Measurements from ENCODE around the gene ST6GALNAC6.

The ST6GALNAC6 gene

DNA sequence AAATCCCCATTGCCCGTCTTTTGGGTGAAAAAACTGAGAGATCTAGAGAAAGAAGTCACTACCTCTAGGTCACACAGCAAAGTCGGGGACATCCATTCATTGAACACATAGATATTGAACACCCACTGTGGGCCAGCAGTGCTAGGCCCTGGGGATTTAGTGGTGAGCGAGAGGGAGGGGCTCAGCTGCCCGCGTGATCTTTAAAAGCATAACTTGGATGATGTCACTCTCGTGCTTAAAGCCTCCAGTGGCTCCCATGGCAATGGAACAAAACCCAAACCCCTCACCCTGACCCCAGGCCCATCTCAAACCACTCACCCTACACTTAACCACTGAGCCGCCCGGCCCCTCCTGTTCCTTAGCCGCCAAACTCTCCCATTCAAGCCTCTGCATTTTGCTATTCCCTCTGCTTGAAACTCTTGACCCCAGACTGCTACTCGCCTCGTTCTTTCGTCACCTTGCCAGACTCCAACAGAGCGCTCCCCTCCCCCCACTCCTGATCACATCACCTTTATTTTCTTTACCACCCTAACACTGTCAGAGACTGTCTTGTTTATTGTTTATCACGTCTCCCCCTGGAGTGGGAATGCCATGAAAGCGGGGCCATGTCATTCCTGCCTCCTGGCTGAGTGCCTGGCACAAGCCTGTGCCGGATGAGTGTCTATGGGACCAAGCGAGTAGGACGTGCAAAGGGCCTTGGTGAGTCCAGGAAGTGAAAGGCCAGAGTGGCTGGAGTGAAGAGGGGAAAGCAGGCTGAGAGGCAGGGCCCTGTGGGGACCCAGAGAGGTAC, 31.9 kb upstream of the ST6GALNAC6 start:
- DNase-seq, result no peak

- DNase-seq, result peak; percentile 91
Observed at GRCh38 chr9:127930231-127931091, 31.1 kb upstream of the ST6GALNAC6 start, which contains the start of gene PIP5KL1. Gene PIP5KL1 (minus strand): TSS chr9:127930777. CDS start chr9:127930752, 25 bp downstream.

GRCh38 chr9:127929625-127929979, 30.2 kb upstream of the ST6GALNAC6 start:
- DNase-seq, result no peak

DNA sequence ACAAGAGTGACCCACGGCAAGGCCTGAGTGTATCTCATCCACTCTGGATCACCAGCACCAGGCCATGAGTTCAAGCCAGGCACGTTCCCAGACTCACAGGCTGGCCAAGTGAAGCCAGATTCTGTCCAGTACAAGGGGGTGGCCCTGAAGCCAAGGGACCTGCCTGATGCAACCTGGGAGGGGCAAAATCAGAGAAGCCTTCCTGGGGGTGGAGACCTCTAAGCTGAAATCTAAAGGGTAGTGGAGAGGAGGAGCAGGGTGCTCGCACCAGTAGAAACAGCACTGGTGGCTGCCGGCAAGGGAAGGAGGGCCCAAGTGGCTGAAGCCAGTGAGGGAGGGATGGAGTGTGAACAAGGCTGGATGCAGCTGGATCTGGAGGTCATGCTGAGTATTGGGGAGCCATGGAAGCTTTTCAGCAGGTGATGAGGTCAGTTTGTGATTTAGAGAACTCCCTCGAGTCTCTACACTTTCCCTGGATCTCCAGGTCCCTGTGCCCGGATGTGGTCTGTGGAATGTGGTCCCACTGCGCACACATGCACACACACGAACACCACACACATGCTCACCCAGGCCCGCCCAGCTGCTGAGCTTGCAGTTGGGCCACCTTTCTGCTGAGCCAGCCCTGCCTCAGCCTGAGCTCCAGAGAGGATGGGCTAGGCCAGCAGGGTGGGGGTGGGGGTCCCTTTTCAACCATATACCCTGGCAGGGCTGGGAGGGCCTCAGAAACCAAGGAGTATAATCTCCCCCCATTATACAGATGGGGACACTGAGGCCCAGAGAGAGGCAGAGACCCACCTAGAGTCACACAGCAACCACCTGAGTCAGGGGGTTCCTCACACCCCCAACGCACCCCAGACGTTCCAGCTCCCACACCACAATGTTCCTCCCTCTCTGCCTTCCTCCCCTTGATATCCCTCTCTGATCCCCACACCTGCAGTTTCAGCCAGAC, 29.5 kb upstream of the ST6GALNAC6 start:
- no peak for DNase-seq

DNA sequence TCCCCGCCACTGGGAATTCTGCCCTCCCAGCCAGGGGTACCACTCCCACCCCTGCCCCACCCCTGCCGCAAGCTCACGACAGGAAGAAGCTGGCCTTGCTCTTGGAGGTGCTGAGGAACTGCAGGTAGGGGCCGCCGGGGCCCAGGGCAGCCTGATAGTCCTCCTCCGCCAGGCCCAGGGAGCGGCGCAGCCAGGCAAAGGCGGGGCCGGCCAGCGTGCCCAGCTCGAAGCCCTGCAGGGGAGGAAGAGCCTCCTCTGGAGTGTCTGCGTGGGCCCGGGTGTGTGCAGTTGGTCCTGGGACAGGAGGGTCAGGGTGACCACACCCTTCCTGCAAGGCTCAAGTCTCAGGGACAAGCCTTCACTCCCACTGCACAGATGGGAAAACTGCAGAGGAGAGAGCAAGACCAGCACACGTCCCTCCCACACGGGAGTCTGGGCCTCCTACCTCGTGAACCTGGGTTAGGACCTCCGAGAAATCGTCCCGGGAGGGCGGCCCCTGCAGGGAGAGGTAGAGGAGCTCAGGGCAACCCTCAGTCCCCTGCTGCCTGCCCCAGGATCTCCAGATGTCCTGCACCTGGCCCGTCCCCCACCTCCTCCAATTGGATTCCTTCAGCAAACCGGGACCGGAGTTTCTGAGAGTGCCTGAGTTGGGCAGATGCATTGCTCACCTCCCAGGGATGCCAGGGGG, 28.7 kb upstream of the ST6GALNAC6 start:
- DNase-seq, result no peak

GRCh38 chr9:127927201-127927987, 28.0 kb upstream of the ST6GALNAC6 start:
- no peak for DNase-seq

GRCh38 chr9:127926906-127927200, 27.4 kb upstream of the ST6GALNAC6 start:
- DNase-seq, result no peak

DNA sequence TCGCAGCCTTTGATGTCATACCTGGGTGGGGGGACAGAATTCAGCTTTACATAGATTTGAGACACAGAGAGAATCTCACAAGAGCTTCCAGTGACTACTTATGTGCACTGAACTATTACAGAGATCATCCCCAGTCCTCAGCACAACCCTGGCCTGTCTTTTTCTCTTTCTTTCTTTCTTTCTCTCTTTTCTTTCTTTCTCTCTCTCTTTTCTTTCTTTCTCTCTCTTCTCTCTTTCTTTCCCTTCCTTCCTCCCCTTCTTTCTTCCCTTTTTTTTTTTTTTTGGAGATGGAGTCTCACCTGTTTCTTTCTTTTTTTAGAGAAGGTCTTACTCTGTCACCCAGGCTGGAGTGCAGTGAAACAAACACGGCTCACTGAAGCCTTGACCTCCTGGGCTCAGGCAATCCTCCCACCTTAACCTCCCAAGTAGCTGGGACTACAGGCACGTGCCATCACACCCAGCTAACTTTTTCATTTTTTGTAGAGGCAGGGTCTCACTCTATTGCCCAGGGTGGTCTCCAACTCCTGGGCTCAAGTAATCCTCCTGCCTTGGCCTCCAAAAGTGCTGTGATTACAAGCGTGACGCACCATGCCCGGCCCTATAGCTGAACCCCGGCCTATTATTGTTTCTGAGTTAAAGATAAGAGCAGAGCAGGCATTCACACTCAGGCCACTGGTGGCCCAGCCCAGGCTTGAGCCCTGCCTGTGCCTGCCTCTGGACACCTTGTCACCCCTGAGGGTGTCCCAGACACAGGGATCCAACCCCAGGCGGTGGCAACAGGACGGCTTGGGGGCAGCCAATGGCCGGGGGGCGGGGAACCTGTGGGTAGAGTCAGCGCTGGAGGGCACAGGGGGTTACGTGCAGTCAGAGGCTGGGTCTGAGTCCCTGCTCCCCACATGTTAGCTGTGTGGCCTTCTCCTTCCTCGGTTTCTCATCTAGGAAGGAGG, 26.8 kb upstream of the ST6GALNAC6 start:
- no peak for DNase-seq

DNA sequence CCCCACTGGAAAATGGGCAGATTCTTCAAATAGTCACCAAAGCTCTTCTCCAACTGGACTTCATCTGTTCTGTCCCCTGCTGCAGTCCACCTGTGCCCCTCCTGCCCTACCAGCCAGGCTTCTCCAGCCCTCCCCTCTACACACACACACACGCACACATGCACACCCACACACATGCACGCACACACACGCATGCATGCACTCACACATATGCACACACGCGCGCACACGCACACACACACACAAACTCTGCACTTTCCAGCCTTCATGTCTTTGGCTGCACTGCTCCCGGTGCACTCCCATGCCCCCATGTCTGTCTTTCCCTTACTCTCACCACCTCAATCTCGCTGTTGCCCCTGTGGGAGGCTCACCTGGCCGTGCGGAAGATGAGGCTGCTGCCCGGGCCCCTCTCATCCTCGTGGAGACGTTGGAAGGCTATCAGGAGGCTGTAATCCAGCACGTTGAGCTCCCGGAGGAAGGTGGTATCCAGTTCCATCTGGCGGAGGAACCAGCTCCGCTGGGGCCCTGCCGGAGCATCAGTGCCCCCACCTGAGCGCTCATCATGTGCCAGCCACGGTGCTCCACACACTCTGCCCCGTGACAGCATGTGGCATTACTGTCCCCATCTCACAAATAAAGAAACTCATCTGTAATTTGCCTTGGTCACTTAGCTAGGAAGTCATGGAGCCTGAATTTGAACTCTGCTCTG, 25.5 kb upstream of the ST6GALNAC6 start:
- DNase-seq, result no peak

GRCh38 chr9:127923771-127924170, 24.4 kb upstream of the ST6GALNAC6 start:
- DNase-seq, result no peak

DNA sequence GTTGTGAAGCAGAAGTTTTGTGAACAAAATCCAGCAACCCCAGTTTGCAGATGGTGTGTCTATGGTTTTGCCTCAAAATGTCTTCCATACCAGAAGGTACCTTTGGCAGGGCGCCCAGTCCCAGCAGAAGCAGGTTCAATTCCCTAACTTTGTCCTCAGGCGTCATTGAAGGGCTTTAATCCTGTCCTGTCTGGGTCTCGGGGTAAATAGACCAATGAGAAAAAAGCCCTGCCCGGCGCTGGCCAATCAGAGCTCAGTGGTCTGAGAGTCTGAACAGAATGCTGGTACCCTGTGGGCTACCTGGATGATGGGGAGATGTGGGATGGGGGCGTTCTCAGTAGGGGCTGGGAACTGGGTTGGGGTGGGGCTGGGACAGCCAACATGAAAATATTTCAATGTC, 23.6 kb upstream of the ST6GALNAC6 start:
- DNase-seq, result no peak

- peak; percentile 74 for DNase-seq
Observed at GRCh38 chr9:127921557-127922120, 22.2 kb upstream of the ST6GALNAC6 start.

- DNase-seq, result no peak
Observed at GRCh38 chr9:127920794-127921193, 21.4 kb upstream of the ST6GALNAC6 start.

- DNase-seq, result peak; percentile 71
Observed at GRCh38 chr9:127919253-127919815, 19.9 kb upstream of the ST6GALNAC6 start.

- DNase-seq, result no peak
Observed at GRCh38 chr9:127918183-127919107, 19.0 kb upstream of the ST6GALNAC6 start.

GRCh38 chr9:127917603-127918002, 18.2 kb upstream of the ST6GALNAC6 start:
- no peak for DNase-seq

DNA sequence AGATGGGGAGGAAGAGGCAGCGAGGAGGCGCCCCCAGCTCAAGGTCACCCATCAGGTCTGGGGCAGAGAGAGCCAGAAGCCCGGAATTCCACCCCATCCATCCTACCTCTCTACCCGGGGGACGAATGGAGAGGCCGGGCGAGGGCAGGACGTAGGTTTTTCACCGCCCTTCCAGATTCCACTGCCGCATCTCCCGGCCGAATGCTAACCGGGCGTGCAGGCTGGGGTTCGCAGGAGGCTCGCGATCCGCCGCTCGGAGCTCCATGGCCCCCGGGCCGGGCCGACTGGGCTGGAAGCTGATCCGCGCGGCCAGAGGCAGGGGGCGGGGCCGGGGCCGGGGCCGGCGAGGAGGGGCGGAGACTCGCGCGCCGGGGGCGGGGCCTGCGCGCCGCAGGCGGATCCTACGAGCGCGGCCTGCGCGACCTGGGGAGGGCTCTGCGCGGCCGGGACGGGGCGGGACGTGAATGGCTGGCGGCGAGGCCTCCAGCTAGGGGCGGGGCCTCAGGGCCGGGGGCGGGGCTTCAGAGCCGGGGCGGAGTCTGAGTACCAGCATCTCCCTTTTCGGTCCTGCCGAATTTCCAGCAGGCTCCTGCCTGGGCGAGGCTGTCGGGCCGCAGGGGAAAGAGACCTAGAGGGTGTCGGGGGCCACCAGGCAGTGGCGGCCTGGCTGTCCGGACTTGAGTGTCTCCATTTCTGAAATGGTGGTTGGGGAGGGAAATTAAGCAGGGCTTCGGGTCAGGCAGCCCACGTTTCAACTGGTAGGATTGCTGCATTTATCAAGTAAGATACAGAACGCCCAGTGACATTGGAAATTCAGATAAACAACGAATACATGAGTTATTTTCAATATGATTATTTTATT, 17.5 kb upstream of the ST6GALNAC6 start, which contains the start of gene ST6GALNAC4:
Gene ST6GALNAC4, minus strand, starts transcription at position 322 of the 862 bp plus-strand sequence. CDS start 622 bp downstream, outside the sequence.
- peak; percentile 98 for DNase-seq

Measured in right hindlimb (tissue), 1 donor.